EL (cell line): ENCODE data around the gene CCDC149.
A peak's percentile ranks its signal among the peaks of the same experiment; 100 is the strongest.

Experiments
- DNase-seq: peaks from one replicate; pipeline ENCODE4 v3.0.0-alpha.2; 2016

The CCDC149 gene

DNA sequence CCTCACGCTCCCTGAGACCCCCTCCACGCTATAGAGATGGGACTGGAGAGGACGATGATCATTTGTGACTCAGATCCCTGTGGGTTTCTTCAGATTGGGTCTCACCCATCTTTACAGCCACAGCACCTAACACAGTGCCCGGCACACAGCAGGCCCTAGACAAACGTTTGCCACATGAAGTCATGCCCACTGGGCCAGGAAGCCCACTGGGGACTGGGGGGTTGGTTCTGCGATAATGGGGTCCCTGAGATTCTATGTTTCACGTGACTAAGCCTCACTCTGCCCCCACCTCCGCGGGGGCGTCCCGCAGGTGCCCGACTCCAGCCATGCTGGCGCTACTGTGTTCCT, 113.7 kb downstream of the CCDC149 start:
- no peak for DNase-seq

DNA sequence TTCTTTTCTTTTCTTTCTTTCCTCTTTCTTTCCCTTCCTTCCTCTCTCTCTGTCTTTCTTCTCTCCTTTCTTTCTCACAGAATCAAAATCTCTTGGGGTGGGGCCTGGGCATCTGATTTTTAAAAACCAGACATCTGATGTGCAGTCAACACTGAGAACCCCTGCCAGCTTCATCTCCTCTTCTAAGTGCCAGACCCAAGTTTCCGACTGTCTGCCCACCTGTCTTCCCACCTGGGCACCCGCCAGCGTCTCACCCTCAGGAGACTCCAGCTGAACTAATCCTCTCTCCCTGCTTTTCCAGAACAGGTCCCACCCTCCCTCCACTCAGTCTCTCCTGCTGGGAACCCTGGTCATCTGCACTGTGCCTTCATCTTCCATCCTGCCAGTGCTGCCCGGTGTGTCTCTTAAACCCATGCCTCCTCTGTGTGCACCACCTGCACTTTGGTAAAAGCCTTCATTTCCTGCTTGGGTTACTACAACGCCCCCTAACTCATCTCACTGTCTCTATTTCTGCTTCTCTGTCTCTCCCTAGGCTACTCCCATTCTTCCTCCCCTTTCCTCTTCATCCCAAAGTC, 114.7 kb downstream of the CCDC149 start:
- DNase-seq, result no peak

DNA sequence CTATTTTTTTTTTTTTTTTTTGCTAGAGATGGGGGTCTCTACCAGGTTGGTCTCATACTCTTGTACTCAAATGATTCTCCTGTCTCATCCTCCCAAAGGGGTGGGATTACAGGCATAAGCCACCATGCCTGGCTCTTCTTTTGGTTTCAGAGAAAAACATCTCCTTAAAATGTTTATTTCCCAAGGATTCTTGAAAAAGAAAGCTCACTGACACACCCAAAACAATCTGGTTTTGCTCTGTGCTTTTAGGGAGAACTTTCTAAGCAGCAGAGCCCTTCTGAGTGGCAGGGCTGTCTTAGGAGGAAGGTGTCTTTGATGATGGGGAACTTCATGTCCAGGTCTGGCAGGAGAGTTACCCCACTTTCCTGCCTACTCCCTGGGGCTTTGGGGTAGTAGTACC, 116.2 kb downstream of the CCDC149 start:
- no peak for DNase-seq

DNA sequence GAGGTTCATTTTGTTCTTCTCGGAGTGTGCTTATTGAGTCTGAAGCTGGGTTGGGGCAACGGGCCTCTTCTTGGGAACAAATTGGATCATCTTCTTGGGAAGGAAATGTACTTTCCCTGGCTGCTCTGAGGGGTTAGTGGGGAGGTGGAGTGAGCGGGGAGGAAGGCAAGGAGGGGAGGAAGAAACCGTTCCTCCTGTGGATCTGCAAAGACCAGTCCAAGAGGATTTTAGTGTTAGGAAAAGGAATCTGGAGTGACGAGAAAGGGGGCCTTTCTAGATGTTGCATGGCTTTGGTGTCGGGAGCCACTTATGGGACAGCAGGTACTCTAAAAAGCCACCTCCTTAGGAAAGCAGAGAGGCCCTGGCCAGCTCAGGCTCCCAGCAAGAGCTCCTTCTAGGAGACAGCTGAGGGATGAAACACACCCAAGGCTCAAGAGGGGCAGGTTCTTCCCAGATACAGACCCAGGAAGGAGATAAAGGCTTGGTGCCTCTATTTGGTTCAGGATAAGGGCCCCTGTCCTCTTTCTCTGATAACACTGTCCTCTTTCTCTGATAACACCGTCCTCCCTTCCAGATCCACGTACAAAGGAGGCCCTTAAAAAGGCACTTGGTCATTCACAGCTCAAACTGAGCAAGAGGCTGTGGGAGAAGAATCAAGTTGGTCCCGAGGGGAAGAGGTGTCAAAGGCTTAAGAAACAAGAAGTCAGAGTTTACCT, 117.0 kb downstream of the CCDC149 start:
- no peak for DNase-seq

DNA sequence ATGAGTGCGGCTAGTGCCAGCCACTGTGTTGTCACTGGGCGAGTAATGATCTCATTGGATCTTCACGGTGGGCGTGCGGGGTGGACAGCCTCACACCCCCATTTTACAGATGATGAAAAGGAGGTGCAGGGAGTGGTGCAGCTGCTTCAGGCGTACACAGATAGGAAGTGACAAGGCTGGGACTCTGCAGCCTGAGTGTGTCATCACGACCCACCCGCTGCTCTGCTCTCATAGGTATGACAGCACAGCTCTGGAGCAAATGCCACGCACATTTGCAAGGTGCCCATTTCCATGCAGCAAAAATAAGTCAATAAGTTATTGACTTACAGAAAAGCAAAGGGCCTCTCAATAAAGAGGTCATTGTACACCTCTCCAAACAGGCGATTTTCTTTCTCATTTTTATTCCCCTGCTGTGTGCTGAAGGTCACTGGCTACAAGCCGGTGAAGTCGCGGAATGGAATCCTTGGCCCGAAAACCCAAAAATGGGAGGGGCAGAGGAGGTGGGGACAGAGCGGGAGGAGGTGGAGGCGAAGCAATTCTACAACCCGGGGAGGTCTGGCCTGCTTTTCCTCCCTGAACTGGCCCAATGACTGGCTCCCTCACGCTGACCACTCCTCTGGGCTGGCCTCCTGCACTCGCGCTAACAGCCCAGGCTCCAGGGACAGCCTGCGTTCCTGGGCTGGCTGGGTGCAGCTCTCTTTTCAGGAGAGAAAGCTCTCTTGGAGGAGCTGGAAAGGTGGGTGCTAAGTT, 117.8 kb downstream of the CCDC149 start, which contains the start of gene SOD3:
TSS of gene SOD3 (plus strand) at position 658 of the 750 bp plus-strand sequence. CDS start 3,949 bp downstream, outside the sequence.
- peak; percentile 93 for DNase-seq

DNA sequence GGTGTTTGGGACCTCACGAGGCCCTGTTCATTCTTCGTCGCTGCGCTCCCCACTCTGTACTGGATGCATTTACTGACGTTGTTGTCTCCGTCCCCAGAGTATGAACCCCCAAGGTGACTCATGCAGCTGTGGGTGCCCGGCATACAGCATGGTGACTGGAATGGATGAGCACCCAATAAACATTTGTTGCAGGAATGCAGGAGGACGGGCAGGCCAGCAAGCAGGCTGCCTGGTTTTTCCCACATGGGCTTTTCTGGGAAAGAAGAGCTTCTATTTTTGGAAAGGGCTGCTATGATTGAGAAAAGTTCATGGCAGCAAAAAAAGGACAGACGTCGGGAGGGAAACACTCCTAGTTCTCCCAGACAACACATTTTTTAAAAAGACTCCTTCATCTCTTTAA, 118.4 kb downstream of the CCDC149 start:
- peak; percentile 79 for DNase-seq

DNA sequence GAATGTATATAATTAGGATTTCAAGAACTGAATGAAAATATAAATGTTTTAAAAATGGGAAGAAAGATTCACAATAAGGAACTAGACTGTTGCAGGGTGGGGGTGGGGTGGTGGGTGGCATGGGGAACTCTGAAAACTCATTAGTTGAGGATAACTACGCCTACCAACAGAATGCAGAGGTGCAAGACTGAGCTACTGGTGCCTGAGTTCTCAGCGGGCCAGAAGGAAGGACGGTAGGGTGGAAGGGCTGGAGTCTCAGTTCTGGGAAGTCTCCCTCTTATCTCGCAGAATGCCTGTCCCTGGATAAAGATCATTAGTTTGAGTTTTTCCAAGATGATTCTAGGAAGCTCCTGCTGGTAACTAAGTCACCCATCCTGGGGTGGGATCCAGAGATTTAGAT, 118.8 kb downstream of the CCDC149 start:
- DNase-seq, result no peak

DNA sequence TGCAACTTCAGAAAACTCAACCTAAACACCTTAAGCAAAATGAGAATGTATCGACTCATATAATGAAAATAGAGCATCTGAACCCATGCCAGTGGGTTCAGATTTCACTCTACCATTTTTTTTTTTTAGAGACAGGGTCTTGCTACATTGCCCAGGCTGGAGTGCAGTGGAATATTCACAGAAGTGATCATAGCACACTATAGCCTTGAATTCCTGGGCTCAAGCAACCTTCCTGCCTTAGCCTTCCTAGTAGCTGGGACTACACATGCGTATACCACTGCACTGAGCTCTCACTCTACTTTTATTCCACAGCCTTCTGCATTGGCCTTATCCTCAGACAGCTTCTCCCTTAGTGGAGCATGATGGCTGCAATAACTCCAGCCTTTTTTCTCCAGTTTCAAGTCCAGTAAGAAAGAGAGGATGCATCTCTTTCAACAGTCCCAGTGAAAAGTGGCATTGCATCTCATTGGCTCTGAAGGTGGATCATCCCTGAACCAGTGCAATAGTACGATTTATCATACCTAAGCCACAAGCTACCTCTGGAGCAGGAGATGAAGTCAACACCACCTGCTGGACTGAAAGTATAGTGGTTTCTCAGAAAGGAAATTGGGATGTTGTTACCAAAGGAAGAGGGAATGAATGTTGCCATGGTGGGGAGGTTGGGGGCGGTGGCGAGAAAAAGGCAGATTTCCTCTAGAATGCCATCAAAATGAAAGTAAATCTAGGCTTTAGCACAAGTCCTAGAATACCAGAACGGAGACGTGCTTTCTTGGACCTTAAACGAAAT, 119.4 kb downstream of the CCDC149 start:
- DNase-seq, result no peak

DNA sequence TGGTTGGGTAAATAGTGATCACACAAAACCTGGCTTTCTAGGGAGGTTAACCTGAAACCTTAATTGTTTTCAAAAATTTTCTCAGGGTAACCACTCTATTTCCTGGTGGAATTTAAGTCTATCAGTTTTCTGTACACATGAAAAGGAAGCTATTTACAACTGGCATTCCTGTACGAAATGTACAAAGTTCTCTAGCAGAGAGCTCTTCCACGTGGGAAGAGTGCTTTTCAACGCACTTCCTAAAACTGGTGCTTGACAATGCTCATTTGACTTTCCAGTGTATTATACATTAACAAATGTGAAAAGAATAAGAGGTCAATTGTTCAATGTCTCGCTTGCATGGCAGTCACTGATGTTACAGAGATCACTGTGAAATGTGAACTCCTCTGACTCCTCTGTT, 120.3 kb downstream of the CCDC149 start:
- DNase-seq, result no peak

DNA sequence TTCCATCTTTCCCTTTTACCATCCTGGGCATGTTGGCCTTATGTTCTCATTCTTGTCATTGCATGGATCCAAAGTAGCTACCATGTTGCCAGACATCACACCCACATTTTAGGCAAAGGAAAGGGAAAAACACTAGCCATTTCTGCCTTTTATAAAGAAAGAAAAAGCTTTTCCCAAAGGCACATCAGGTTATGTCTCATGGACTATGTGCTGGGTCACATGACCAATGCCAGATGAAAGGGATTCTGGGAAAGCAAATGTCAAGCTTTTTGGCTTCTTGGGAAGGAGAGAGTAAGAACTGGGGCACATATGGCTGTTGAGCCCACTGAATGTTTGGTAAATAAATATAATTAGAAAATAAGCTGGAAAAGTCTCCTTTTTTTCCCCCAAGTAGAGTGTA, 121.8 kb downstream of the CCDC149 start:
- DNase-seq, result no peak

DNA sequence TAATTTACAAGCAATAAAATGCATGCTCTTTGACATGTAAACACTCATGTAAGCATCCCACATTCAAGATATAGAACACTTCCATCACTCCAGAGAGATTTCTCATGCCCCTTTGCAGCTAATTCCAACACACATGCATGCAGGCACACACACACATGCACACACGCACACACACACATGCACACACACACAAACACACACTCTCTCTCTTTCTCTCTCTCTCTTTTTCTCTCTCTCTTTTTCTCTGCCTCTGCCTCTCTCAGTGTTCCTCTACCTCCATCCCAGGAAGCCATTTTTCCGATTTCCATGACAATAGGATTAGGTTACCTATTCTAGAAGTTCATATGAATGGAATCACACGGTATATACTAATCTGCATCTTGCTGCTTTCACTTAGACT, 129.3 kb downstream of the CCDC149 start:
- DNase-seq, result no peak

DNA sequence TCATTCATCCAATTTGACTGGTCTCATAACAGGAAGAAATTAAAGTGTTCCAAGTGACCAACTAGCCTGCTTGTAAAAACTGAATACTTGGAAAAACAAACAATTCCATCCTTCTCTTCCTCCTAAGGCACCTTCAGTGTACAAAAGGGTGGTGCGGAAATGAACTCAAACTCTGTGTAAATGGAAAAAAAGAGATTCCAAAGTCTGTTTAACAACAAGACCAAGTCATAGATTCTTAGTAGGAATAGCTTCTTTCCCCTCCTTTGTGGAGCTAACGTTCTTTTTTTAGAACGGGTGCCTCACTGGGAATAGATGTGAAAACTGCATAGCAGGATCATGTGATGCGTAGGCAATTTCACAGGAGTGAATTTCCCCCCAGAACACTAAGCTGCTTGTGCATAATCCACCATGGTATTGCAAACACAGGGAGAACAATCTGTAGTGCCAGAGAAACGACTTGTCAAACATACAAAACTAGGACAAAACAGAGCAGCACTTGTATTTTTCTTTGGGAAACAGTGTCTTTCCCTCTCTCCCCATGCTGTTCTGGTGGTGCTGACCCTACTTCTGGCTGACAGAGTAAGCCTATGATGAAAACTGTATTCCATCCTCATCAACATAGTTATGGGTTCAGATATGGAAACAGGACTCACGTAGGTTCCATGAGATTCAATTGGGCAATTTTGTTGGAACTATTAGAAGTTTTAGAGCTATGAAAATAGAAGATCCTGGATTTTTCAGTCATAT, 130.7 kb downstream of the CCDC149 start:
- DNase-seq, result no peak

DNA sequence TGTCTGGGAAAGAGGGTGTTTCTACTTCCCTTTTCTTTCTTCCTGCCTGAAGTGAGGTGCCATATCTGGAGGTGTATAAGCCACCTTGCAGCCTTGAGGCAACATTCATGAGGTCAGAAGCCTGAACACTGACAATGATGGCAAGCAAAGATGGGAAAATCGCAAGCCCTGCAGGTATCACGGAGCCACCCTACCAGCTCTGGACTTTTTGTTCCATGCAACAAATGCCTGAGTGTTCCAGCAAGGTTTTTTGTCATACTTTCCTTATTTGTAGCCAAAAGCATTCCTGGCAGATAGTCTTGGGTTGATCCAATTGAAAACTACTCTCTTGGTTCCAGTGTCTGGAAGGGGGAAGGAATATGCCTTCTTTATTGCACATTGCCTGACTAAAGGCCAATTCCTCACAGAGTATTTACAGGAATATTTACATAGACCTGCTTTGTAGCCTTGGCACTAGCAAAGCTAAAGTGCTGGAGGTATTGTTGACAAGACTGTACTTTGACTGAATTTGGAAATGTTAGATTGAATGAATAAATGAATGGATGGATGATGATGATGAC, 131.8 kb downstream of the CCDC149 start:
- DNase-seq, result no peak

DNA sequence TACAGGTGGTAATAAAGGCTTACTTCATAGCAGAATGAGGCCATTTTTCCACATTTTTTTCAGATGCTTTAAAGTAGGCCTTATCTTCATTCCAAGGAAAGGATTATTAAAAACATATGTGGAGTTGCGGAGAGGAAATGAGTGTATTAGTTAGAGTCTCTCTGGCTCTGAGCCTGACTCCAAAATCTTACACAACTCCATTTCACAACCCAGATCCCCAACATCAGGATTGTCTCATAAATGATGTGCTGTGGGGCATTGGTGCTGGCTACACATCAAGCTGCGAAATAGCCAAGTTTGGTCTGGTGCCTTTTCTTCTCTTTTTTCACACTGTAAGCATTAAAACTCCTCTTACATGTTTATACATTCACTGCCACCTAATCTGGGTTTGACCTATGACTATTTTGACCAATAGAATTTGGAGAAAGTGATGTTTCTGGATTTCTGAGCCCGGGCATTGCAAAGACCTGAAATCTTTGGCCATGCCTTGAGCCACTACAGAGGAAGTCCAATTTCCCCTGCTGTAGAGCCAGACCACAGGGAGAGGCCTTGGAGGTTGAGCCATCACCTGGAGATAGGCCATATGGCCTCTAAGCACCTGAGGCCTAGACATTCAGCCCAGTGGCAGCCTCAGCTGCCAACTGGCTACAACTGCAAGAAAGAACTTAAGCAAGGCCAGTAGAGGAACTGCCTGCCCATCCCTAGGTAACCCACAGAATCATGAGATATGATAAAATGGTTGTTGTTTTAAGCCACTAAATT, 134.2 kb downstream of the CCDC149 start:
- DNase-seq, result peak; percentile 97

DNA sequence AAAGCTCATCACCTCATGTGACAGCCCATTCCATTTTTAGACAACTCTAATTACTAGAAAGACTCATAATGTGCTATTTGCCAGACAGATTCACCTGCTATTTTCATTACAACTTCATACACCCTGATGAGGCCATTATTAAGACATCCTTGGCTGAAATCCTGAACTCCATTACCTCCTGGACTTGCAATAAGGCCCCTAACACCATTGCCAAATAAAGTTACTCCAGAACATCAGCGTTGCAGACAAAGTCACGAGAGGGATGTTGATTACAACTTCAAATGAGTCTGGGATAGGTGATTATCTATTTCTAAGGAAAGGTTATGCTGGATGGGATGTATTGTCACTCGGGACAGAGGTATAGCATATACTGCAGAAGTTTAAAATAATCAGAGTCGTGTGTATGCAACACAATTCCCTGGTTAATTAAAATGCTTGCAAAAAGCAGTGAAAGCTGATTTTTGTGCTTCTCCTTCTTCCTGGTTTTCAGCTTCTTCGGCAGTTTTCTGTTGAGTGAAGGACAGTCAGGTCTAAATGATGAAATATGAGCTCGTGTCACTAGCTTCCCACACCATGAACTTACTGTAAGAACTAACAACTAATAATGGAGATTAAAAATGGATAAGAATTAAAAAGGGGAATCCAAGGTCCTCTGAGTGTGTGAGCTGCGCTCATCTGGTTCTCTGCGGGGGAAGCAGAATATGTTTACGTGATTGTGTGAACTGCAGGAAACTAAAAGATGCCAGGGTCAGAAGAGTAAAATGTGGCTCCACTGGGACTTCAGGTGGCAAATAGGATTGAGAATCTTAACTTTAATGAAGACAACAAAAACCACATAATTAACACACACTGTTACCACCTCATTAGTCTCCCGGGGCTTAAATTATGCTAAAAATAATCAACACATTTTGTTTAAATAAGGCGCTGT, 135.0 kb downstream of the CCDC149 start:
- DNase-seq, result no peak

DNA sequence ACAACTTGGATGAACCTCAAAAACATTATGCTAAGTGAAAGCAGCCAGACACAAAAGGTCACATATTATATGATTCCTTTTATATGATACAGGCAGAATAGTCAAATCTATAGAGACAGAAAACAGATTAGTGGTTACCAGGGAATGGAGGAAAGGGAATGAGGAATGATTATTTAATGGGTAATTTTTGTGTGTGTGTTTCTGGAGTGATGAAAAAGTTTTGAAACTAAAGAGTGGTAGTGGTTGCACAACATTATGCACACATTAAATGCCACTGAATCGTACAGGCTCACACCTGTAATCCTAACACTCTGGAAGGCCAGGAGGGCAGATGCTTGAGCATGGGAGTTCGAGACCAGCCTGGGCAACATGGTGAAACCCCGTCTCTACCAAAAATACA, 137.1 kb downstream of the CCDC149 start:
- no peak for DNase-seq

DNA sequence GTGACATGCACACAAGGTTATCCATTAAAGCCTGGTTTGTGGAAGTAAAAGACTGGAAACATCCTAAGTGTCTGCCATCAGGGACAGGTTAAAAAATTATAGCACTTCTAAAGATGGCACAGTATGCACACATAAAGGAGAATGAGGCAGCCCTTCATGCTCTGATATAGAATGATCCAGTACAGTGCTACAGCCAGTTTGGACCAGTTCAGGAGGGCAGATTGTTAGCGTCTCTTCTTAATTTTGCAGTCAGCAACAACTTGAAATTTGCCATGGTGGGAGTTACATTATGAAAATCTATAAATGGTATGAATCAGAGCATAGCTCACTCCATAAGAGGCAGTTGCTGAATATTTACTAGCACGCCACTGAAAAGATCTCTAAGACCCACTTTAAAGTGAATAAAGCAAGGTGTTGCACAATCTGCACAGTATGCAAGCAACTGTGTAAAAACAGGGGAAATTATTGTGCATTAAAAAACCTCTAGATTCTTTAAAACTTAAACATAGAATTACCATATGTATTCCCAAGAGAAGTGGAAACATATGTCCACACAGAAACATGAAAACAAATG, 137.7 kb downstream of the CCDC149 start:
- peak; percentile 41 for DNase-seq

DNA sequence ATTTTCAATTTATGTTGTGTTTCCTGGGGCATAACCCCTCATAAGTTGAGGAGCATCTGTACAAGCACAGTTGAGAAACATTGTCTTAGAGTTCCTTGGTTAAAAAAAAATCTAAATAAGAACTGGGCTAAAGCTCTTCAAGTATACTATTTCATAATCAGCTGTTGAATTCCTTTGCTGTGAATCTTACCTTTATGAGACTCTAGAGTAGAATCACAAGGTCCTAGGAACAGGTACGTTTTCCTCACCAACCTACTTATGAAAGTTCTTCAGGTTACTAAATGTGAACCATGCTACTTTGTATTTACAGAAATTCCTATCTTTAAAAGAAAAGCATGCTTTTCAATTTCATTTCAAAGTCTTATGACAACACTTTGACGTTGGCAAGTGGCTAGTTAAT, 138.4 kb downstream of the CCDC149 start:
- no peak for DNase-seq

DNA sequence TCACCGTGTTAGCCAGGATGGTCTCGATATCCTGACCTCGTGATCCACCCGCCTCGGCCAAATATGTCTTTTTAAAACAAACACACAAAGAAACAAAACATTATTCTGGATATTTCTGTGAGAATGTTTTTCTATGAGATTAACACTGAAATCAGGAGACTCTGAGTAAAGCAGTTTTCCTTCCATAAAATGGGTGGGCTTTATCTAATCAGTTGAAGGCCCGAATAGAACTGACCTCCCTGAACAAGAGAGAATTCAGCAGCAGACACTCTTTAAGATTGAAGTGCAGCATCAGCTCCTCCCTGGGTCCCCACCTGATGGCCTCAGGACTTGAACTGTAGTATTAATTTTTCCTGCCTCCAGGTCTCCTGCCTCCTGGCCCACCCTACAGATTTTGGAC, 139.9 kb downstream of the CCDC149 start:
- no peak for DNase-seq
